Measurements from ENCODE around the gene CYB5RL. TPM values are rescaled to one million over a fixed set of nuclear protein-coding genes. Genes with fewer than 3 reads are reported as not detected.

Gene CYB5RL
- total RNA-seq, 1 donor from 2014 or later, result 6.1 TPM

GRCh38 chr1:54193453-54193852 lies 6.4 kb downstream of the CYB5RL start:
- Histone ChIP-seq H3K9me3 (replicated peaks) (no peaks in the 10 kb centered on the region), H3K27me3 (ENCODE audit: low read depth) (no peaks in the 10 kb centered on the region), H3K27ac (replicated peaks) (no peak overlapping the region), H3K4me3 (no peak overlapping the region), H3K36me3 (peaks cover 50% of the 10 kb centered on the region), H3K4me1 (no peaks in the 10 kb centered on the region)
- intact Hi-C loops (cut with micrococcal nuclease), result no loop called here
- TF ChIP-seq, protein P1, sequence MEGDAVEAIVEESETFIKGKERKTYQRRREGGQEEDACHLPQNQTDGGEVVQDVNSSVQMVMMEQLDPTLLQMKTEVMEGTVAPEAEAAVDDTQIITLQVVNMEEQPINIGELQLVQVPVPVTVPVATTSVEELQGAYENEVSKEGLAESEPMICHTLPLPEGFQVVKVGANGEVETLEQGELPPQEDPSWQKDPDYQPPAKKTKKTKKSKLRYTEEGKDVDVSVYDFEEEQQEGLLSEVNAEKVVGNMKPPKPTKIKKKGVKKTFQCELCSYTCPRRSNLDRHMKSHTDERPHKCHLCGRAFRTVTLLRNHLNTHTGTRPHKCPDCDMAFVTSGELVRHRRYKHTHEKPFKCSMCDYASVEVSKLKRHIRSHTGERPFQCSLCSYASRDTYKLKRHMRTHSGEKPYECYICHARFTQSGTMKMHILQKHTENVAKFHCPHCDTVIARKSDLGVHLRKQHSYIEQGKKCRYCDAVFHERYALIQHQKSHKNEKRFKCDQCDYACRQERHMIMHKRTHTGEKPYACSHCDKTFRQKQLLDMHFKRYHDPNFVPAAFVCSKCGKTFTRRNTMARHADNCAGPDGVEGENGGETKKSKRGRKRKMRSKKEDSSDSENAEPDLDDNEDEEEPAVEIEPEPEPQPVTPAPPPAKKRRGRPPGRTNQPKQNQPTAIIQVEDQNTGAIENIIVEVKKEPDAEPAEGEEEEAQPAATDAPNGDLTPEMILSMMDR (IDR thresholded peaks at IDR 0.05; ENCODE audit: borderline replicate concordance), result no peak
- DNase-seq, result no peak

DNA sequence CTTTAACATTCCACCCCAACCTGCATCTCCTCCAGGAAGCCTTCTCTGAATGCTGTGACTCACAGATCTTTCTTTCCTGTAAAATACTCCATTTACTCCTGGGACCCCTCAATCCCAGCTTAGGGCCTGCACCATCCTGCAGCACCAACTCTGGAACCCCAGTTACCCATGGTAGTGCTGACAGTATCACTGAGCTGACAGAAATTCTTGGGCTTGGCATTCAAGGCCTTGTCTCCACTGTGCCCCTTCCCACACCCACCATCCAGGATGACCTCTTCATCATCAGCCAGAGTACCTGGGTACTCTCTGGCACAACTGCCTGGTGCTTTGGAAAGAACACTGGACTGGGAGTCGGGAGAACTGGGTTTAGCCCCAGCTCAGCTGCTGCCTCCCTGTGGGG lies 8.3 kb downstream of the CYB5RL start:
- TF ChIP-seq, protein P1 (IDR thresholded peaks at IDR 0.05; ENCODE audit: borderline replicate concordance), result no peak
- Histone ChIP-seq H3K27ac (replicated peaks) (no peak overlapping the region), H3K27me3 (ENCODE audit: low read depth) (no peaks in the 10 kb centered on the region), H3K36me3 (peaks cover 56% of the 10 kb centered on the region), H3K9me3 (replicated peaks) (no peaks in the 10 kb centered on the region), H3K4me1 (no peaks in the 10 kb centered on the region), H3K4me3 (no peak overlapping the region)
- intact Hi-C loops (cut with micrococcal nuclease), result no loop called here
- DNase-seq, result no peak

DNA sequence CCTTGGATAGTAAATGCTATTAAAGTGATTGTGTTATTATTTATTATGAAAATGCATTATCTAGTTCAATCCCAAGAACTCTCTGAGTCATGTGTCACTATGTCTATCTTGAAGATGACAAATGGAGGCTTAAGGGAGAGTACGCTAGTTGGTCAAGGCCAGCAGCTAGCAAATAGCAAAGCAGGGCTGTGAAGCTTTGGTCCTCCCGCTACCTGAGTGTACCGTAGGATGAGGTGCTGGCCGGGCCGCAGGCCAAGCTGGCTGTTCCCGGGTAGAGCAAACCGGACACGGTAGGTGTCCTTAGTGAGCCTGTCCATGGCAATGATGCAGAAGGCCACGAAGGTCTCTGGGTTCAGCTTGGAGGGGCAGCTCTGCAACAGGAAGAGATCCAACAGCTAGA lies 9.3 kb downstream of the CYB5RL start:
- peaks cover 51% of the 10 kb centered on the region for H3K36me3 ChIP-seq
- intact Hi-C loops (cut with micrococcal nuclease), result no loop called here

GRCh38 chr1:54188291-54188690 lies 11.5 kb downstream of the CYB5RL start:
- intact Hi-C loops (cut with micrococcal nuclease), result no loop called here
- Histone ChIP-seq H3K27me3 (ENCODE audit: low read depth) (no peaks in the 10 kb centered on the region), H3K27ac (replicated peaks) (no peak overlapping the region), H3K9me3 (replicated peaks) (no peaks in the 10 kb centered on the region), H3K4me1 (no peaks in the 10 kb centered on the region), H3K36me3 (peaks cover 32% of the 10 kb centered on the region), H3K4me3 (no peak overlapping the region)
- TF ChIP-seq, protein P1 (IDR thresholded peaks at IDR 0.05; ENCODE audit: borderline replicate concordance), result no peak
- DNase-seq, result no peak

More for the DNA sequence above, 9.3 kb downstream of the CYB5RL start:
- Histone ChIP-seq H3K4me1 (no peaks in the 10 kb centered on the region), H3K4me3 (no peak overlapping the region), H3K27me3 (ENCODE audit: low read depth) (no peaks in the 10 kb centered on the region), H3K27ac (replicated peaks) (no peak overlapping the region), H3K9me3 (replicated peaks) (no peaks in the 10 kb centered on the region)
- TF ChIP-seq, protein P1 (IDR thresholded peaks at IDR 0.05; ENCODE audit: borderline replicate concordance), result no peak
- no peak for DNase-seq

DNA sequence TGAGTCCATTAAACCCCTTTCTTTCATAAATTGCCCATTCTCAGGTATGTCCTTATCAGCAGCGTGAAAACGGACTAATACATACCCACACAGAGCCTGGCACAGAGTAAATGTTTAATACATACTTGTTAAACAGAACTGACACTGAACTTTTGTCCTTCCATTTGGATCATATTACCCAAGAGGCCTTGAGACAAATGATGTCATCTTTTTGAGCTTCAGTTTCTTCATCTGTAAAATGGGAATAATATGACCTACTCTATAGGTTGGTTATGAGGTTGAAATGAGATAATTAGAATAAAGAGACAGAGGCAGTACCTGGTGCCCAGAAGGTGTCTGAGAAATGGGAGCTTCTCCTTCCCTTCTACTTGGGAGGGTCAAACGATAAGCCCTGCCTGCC lies 13.8 kb downstream of the CYB5RL start:
- Histone ChIP-seq H3K9me3 (replicated peaks) (no peaks in the 10 kb centered on the region), H3K27ac (replicated peaks) (no peak overlapping the region), H3K4me3 (no peak overlapping the region), H3K27me3 (ENCODE audit: low read depth) (no peaks in the 10 kb centered on the region), H3K36me3 (peaks cover 18% of the 10 kb centered on the region), H3K4me1 (no peaks in the 10 kb centered on the region)
- TF ChIP-seq, protein P1 (IDR thresholded peaks at IDR 0.05; ENCODE audit: borderline replicate concordance), result no peak
- intact Hi-C loops (cut with micrococcal nuclease), result no loop called here
- DNase-seq, result no peak
